HG02970 (cell line): ENCODE data around the gene THBS2.

Experiments used
- ATAC-seq: cut with Tn5 transposase; IDR thresholded peaks from one replicate; pipeline ENCODE4 v1.9.1; 2021; ENCODE audit warnings: mild to moderate bottlenecking, moderate library complexity, moderate number of reproducible peaks; ENCODE audit not compliant: unreplicated experiment, low FRiP score

The THBS2 gene

DNA sequence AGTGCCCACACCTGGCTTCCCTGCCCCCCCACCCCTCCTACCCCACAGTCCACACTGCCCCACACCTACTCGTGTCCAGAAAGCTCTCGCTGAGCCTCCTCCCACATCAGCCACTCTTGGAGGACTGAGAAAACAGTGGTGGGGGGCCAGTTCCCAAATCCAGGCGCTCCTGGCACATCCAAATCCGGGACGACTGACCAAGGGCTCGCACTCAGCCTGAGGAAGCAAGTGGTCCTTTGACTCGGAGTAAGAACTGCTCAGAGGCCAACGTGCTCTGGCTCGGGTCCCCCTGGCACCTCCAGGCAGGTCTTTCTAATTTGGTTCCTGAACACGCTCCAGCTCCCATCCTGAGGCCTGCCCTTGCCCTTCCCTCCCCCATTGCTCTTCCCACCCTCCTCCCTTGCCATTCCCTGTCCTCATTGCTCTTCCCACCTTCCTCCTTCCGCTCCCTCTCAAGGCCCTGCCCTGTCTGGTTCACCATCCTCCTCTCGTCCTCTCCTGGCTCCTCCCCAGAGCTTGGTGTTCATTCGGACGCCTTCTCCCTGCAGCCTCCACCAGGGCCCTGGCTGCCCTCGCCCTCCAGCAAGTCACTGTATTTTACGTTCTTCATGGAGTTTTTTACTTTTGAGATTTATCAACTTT is 83.6 kb downstream of the THBS2 start:
- no peak for ATAC-seq

DNA sequence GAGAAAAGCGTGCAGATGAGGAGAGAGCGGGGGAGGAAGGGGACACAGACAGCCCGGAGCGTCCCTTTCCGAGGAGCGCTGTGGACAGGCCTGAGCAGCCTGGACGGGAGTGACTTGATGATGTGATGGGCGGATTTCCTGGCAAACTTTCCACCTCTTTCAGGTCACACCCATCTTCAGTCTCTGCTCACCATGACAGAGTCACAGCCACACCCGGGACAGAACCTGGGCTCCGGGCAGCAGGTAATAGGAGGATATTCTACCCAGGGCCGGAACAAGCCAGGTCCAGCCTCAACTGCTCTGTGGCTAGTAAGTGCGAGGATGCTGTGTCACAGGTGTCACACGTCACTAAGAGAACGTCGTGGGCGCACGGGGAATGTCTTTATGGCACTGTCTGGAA is 84.3 kb downstream of the THBS2 start:
- ATAC-seq: no peak

DNA sequence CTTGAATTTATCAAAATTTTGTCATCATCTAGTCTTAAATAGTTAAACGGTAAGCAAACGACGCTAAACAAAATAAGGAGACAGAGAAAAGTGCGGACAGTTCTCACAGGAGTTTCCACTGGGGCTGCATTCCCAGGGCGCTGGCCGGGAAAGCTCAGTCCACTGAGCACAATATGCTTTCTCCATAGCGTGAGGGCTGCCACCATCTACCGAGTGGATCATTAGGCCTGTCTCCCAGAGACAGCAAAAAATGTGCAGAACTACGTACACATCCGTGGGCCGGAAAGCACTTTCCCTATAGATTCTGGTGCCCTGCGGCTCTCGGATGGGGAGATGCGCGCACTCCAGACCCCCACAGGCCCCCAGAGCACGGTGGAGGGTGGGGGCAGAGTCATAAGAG is 84.9 kb downstream of the THBS2 start:
- no peak for ATAC-seq

DNA sequence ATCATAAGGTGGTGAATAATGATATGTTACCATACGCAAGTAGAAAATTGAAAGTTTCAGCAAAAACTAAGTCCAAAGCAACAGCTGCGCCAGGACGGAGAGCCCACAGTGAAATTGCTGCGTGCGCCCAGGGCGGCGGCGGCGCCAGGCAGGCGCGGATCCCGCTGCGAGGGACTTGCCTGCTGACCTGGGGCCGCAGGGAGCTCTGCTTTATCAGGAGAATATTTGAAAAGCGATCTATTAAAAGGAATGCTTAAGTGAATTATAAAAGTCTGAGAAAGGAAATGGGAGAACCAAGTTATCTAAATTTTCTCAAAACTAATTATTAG is 85.4 kb downstream of the THBS2 start:
- no peak for ATAC-seq

DNA sequence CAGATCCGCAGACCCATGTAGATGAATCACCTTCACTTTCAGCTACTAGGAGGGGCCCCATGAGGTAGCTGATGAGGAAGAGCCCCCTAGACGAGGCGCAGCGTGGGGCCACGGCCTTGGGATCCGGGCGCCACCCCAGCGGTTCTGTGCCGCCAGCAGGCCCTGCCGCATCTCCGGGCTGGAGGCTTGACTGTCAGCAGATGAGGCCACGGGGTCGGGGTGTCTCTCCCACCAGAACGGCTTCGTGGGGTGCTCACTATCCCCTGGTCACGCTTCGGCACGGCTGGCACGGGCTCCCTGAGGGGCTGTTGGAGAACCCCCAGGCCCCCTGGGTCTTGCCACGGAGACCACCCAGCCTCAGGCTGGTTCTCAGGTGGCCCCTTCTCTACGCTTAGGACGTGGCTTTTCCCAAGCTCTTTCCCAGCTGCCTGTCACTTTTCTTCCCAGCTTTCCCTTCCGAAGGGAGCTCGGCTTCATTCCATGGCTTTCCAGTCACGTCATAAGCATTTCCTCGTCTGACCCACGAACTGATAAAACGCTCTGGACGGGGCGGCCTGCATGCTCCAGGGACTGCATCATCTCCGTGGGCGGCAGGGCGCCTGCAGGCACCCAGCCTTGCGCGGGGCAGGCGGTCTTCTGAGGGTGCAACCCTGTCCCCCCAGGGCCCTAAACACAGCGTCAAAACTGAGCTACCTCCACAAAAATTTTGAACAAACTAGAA is 85.9 kb downstream of the THBS2 start:
- ATAC-seq: no peak

DNA sequence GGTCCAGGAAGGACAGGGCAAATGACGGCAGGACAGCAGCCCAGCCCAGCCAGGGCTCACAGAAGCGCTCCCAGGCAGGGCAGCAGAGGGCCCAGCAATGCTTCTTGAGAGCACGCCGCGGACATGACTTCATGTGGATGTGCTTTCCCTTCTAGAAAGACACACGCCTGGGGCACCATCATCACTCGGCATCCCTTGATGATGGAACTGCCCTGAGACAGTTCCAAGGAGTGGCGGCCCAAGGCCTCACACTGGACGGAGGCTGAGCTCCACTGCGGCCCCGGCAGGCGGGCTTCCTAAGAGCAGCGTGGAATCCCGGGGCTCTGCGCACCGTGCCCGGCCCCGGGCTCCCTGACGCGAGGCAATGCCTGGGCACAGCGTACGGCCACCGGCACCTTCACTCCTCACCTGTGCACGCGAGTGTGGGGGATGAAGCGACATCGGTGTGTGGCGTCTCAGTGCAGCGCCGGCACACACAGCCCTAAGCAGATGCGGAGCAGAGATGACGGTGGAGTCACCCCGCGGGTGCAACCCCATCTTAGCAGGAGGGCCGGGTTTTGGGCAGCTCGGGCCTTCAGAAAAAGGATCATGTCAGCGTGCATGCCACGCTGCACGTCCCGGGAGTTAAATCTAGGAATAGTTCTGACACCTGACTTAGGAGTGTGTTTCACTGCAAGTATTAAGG is 86.6 kb downstream of the THBS2 start:
- ATAC-seq: no peak
